ENCODE measurements around the gene TRDN.
"Not testable (repeated sequence)": the region's sequence is repeated elsewhere in the genome, so short reads cannot be mapped to it uniquely, and the experiment has no call there.

TRDN gene

DNA sequence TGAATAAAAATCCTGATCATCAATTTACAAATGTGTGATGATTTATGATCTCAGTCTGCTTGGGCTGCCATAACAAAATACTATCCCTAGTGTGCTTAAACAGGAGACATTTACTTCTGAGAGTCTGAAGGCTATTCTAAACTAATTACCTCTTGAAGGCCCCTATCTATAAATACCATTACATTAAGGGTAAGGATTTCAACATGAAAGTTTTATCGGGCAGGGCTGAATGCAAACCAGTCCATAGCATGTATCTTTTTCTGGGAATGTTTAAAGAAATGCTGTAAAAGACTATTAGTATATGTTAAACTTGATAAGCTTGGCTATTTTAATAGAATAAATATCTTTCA, 48.2 kb downstream of the TRDN start:
- TF ChIP-seq EZH2 (IDR thresholded peaks at IDR 0.05; ENCODE audit: borderline replicate concordance, low read length): no peak
- TF ChIP-seq, protein P1, sequence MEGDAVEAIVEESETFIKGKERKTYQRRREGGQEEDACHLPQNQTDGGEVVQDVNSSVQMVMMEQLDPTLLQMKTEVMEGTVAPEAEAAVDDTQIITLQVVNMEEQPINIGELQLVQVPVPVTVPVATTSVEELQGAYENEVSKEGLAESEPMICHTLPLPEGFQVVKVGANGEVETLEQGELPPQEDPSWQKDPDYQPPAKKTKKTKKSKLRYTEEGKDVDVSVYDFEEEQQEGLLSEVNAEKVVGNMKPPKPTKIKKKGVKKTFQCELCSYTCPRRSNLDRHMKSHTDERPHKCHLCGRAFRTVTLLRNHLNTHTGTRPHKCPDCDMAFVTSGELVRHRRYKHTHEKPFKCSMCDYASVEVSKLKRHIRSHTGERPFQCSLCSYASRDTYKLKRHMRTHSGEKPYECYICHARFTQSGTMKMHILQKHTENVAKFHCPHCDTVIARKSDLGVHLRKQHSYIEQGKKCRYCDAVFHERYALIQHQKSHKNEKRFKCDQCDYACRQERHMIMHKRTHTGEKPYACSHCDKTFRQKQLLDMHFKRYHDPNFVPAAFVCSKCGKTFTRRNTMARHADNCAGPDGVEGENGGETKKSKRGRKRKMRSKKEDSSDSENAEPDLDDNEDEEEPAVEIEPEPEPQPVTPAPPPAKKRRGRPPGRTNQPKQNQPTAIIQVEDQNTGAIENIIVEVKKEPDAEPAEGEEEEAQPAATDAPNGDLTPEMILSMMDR (IDR thresholded peaks at IDR 0.05; ENCODE audit: low read length): no peak
- no peak overlapping the region for H3K4me3 ChIP-seq (ENCODE audit: low read depth, low read length, poor library complexity, severe bottlenecking)
- no peaks in the 10 kb centered on the region for H3K36me3 ChIP-seq (ENCODE audit: insufficient read depth, low read length)
- no peaks in the 10 kb centered on the region for H3K4me1 ChIP-seq (ENCODE audit: insufficient read depth, low read length, severe bottlenecking)
- no peaks in the 10 kb centered on the region for H3K9me3 ChIP-seq (ENCODE audit: low read length)
- no peaks in the 10 kb centered on the region for H3K79me2 ChIP-seq (ENCODE audit: insufficient read depth, low read length)
- no peak overlapping the region for H3K27ac ChIP-seq (ENCODE audit: low read depth, low read length, poor library complexity, severe bottlenecking)
- no peaks in the 10 kb centered on the region for H3K27me3 ChIP-seq (ENCODE audit: insufficient read depth, low read length)
- no peaks in the 10 kb centered on the region for H3K9me2 ChIP-seq (ENCODE audit: low read depth, low read length)
- no peaks in the 10 kb centered on the region for H4K20me1 ChIP-seq (ENCODE audit: insufficient read depth, low read length)
- H3F3A ChIP-seq (ENCODE audit: insufficient read depth, low read length): no peaks in the 10 kb centered on the region
- H2AFZ ChIP-seq (ENCODE audit: low read length): no peak overlapping the region
- no peak overlapping the region for H3K9ac ChIP-seq (ENCODE audit: low read length)
- no peak overlapping the region for H3K4me2 ChIP-seq (ENCODE audit: low read length)

DNA sequence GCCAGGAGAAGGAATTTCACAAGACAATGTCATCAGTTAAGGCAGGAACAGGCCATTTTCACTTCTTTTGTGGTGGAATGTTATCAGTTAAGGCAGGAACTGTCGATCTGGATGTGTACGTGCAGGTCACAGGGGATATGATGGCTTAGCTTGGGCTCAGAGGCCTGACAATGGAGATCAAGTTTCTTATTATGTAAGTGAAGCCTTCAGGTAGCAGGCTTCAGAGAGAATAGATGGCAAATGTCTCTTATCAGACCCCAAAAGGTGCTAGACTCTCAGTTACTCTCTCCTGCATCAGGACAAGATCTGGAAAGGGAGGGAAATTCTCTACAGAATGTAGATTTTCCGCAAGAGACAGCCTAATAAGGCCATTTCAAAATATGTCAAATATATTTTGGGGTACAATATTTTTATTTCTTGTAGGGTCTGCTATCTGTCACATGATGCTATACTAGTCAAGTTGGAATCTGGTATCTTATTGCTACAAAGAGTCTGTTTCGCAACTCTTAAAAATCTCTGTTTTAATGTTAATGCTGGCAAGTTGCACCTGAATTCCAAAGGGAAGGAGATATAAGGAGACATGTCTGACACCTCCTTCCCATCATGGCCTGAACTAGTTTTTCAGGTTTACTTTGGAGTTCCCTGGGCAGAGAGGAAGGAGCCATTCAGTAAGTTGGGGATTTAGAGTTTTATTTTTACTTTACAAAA, 48.8 kb downstream of the TRDN start:
- Histone ChIP-seq H3K27ac (ENCODE audit: low read depth, low read length, poor library complexity, severe bottlenecking) (no peak overlapping the region), H3K27me3 (ENCODE audit: insufficient read depth, low read length) (no peaks in the 10 kb centered on the region), H2AFZ (ENCODE audit: low read length) (no peak overlapping the region), H3K9me2 (ENCODE audit: low read depth, low read length) (no peaks in the 10 kb centered on the region), H3K4me3 (ENCODE audit: low read depth, low read length, poor library complexity, severe bottlenecking) (no peak overlapping the region), H3K9ac (ENCODE audit: low read length) (no peak overlapping the region), H3K4me1 (ENCODE audit: insufficient read depth, low read length, severe bottlenecking) (no peaks in the 10 kb centered on the region), H3F3A (ENCODE audit: insufficient read depth, low read length) (no peaks in the 10 kb centered on the region), H3K36me3 (ENCODE audit: insufficient read depth, low read length) (no peaks in the 10 kb centered on the region), H3K79me2 (ENCODE audit: insufficient read depth, low read length) (no peaks in the 10 kb centered on the region), H3K9me3 (ENCODE audit: low read length) (no peaks in the 10 kb centered on the region), H4K20me1 (ENCODE audit: insufficient read depth, low read length) (no peaks in the 10 kb centered on the region), H3K4me2 (ENCODE audit: low read length) (no peak overlapping the region)
- TF ChIP-seq EZH2 (IDR thresholded peaks at IDR 0.05; ENCODE audit: borderline replicate concordance, low read length): no peak
- TF ChIP-seq, protein P1 (IDR thresholded peaks at IDR 0.05; ENCODE audit: low read length): no peak

DNA sequence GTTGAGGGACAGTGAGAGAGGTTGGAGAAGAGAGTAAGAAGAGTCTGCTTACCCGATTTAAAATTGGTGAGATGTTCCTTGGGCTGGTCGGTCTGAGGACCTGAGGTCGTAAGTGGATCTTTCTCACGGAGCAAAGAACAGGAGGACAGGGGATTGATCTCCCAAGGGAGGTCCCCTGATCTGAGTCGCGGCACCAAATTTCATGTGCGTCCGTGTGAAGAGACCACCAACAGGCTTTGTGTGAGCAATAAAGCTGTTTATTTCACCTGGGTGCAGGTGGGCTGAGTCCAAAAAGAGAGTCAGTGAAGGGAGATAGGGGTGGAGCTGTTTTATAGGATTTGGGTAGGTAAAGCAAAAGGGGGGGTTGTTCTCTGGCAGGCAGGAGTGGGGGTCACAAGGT, 49.3 kb downstream of the TRDN start:
- H2AFZ ChIP-seq (ENCODE audit: low read length); H3K27ac ChIP-seq (ENCODE audit: low read depth, low read length, poor library complexity, severe bottlenecking); H4K20me1 ChIP-seq (ENCODE audit: insufficient read depth, low read length); H3K36me3 ChIP-seq (ENCODE audit: insufficient read depth, low read length); H3K9me2 ChIP-seq (ENCODE audit: low read depth, low read length); H3K79me2 ChIP-seq (ENCODE audit: insufficient read depth, low read length); H3K4me3 ChIP-seq (ENCODE audit: low read depth, low read length, poor library complexity, severe bottlenecking); H3K9me3 ChIP-seq (ENCODE audit: low read length); H3K4me1 ChIP-seq (ENCODE audit: insufficient read depth, low read length, severe bottlenecking); H3K4me2 ChIP-seq (ENCODE audit: low read length); H3F3A ChIP-seq (ENCODE audit: insufficient read depth, low read length); H3K27me3 ChIP-seq (ENCODE audit: insufficient read depth, low read length); H3K9ac ChIP-seq (ENCODE audit: low read length): not testable (repeated sequence)

DNA sequence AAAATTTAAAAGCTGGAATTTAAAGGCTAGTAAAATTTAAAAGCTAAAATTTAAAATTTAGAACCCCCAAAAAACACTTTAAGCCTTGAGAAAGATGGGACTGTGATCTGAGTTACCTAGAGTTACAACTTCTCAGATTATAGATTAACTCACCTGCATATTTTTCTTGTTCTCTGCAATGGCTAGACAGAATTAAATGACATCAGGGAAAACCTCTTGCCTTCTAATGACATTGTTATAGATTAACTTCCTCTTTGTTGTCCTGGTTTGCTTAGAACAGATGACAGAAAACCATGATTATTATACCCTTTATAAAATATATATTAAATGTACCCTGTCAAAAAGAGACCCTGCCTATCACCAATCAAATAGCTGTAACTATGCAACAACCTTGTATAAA, 56.4 kb downstream of the TRDN start:
- Histone ChIP-seq H3K27me3 (ENCODE audit: insufficient read depth, low read length) (no peaks in the 10 kb centered on the region), H4K20me1 (ENCODE audit: insufficient read depth, low read length) (no peaks in the 10 kb centered on the region), H3K4me2 (ENCODE audit: low read length) (no peak overlapping the region), H3K27ac (ENCODE audit: low read depth, low read length, poor library complexity, severe bottlenecking) (no peak overlapping the region), H3K4me1 (ENCODE audit: insufficient read depth, low read length, severe bottlenecking) (no peaks in the 10 kb centered on the region), H3K36me3 (ENCODE audit: insufficient read depth, low read length) (no peaks in the 10 kb centered on the region), H3K9ac (ENCODE audit: low read length) (no peak overlapping the region), H3K4me3 (ENCODE audit: low read depth, low read length, poor library complexity, severe bottlenecking) (no peak overlapping the region), H2AFZ (ENCODE audit: low read length) (no peak overlapping the region), H3K79me2 (ENCODE audit: insufficient read depth, low read length) (no peaks in the 10 kb centered on the region), H3K9me2 (ENCODE audit: low read depth, low read length) (no peaks in the 10 kb centered on the region), H3K9me3 (ENCODE audit: low read length) (no peaks in the 10 kb centered on the region), H3F3A (ENCODE audit: insufficient read depth, low read length) (no peaks in the 10 kb centered on the region)
- no peak for TF ChIP-seq EZH2 (IDR thresholded peaks at IDR 0.05; ENCODE audit: borderline replicate concordance, low read length)
- TF ChIP-seq, protein P1 (IDR thresholded peaks at IDR 0.05; ENCODE audit: low read length): no peak
